B cell (primary cell): ENCODE results near the gene ANK2.

Experiments
- CTCF ChIP-seq: fragments of 200-600 bp; IDR thresholded peaks from one replicate; pipeline ENCODE4 v1.8.0; 2022; ENCODE audit warnings: antibody characterized with exemption, mild to moderate bottlenecking
- EZH2 ChIP-seq: IDR thresholded peaks from 2 replicates; pipeline ENCODE4 v1.6.1; 2012; ENCODE audit warnings: borderline replicate concordance, low read depth, mild to moderate bottlenecking, moderate library complexity, low read length; ENCODE audit not compliant: insufficient read depth, poor library complexity, severe bottlenecking

- TF ChIP-seq CTCF: no peak
- no peak for TF ChIP-seq EZH2
Observed at GRCh38 chr4:113073451-113074005, 24.1 kb downstream of the ANK2 start.
